Astrocyte of the hippocampus (primary cell): Measurements from ENCODE around the gene CD4.
"Not testable (repeated sequence)": the region's sequence is repeated elsewhere in the genome, so short reads cannot be mapped to it uniquely, and the experiment has no call there.

Experiments used
- DNase-seq: peaks from one replicate; pipeline ENCODE4 v3.0.0; 2011; ENCODE audit warnings: low read depth, low spot score

Gene CD4

DNA sequence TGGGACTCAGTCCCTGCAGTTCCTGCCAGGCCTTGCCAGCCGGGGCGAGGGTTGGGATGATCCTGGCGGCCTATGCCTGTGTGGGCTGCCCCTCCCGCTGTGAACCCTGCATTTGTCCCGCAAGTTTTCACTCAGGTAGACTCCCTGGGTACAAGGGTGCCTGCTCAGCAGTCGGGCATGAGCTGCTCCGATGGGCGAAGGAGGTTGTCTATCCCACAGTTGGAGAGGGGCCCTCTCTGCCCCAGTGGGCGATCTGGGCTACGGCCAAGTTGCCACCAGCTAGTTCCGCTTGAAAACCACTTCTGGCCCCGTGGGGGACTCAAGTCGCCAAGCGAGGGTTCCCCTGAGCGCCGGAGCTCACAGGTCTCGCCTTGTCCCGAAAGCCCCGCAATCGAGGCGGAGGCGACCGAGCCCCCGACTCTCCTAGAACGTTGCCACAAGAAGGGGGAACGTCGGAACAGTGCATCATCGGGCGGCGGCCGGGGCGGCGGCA, 77.6 kb downstream of the CD4 start:
- no peak for DNase-seq

- peak; percentile 93 for DNase-seq
These were observed 78.3 kb downstream of the CD4 start, which contains the start of gene TPI1 for GRCh38 chr12:6867413-6868210. Gene TPI1, plus strand, starts transcription at chr12:6867531. Its CDS starts 36 bp downstream, at chr12:6867567.

- peak; percentile 39 for DNase-seq
These were observed 79.1 kb downstream of the CD4 start for GRCh38 chr12:6868211-6869048.

- peak; percentile 88 for DNase-seq
These were observed 80.0 kb downstream of the CD4 start for GRCh38 chr12:6869049-6870021.

DNA sequence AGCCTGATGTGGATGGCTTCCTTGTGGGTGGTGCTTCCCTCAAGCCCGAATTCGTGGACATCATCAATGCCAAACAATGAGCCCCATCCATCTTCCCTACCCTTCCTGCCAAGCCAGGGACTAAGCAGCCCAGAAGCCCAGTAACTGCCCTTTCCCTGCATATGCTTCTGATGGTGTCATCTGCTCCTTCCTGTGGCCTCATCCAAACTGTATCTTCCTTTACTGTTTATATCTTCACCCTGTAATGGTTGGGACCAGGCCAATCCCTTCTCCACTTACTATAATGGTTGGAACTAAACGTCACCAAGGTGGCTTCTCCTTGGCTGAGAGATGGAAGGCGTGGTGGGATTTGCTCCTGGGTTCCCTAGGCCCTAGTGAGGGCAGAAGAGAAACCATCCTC, 81.0 kb downstream of the CD4 start:
- not testable (repeated sequence) for DNase-seq
